SK-N-MC (cell line): ENCODE measurements around the gene NPB.
A peak's percentile ranks its signal among the peaks of the same experiment; 100 is the strongest.

Source experiments
- EZH2 ChIP-seq: fragments of 200-600 bp; sonication (generic); IDR thresholded peaks from one replicate; pipeline ENCODE4 v1.6.1; 2017; ENCODE audit warnings: antibody characterized with exemption
- POLR2AphosphoS5 ChIP-seq: IDR thresholded peaks from 2 replicates; pipeline ENCODE4 v1.6.1; 2012; ENCODE audit warnings: mild to moderate bottlenecking, low read depth, low read length, borderline replicate concordance

- TF ChIP-seq POLR2AphosphoS5, result peak; percentile 53; the same call in 1 of the 2 replicates
- no peak for TF ChIP-seq EZH2
Observed at GRCh38 chr17:81917565-81918332, 15.7 kb downstream of the NPB start, which contains the start of gene SIRT7.
